GM18907 (cell line): Measurements from ENCODE around the gene MIOS.
"Not testable (repeated sequence)": the region's sequence is repeated elsewhere in the genome, so short reads cannot be mapped to it uniquely, and the experiment has no call there.

ENCODE experiments used
- ATAC-seq: cut with Tn5 transposase; IDR thresholded peaks from one replicate; pipeline ENCODE4 v1.9.1; 2021; ENCODE audit warnings: mild to moderate bottlenecking, moderate library complexity; ENCODE audit not compliant: unreplicated experiment

Gene MIOS

GRCh38 chr7:7554021-7554432 lies 12.7 kb upstream of the MIOS start:
- ATAC-seq, result no peak

DNA sequence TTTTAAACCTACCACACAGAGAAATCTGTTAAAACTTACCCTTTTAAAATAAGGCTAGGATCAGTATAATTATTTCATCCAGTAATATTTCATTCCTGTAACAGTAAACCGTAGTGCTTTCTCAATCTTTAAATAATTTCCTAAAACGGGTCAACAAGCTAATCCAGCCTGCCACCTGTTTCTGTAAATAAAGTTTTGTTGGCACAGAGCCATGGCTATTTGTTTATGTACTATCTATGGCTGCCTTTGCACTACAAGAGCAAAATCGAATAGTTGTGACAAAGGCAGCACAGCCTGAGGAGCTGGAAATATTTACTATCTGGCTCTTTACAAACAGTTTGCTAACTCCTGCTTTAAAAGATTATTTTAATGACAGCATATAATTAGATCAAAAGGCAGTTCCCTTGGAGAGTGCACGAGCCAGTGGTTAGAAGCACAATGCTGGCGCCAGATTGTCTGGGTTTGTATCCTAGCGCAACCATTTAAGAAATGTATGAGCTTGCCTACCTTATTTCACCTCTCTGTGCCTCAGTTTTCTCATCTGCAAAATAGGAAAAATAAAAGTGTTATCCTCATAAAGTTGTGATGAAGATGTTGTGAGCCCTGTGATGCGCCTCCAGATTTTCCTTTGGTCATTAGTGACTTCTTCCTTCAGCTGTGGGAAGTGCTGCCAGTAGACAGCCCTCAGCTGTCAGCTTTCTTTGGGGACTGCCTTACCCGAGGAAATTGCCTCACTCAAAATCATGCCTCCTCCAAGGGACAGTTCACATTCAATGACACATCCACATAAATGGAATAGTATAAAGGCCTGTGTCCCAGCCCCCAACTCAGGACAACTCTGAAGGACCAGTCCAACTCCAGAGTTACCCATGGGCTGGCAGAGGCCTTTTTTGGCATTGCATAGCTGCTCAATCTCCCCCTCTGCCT lies 11.8 kb upstream of the MIOS start:
- no peak for ATAC-seq

DNA sequence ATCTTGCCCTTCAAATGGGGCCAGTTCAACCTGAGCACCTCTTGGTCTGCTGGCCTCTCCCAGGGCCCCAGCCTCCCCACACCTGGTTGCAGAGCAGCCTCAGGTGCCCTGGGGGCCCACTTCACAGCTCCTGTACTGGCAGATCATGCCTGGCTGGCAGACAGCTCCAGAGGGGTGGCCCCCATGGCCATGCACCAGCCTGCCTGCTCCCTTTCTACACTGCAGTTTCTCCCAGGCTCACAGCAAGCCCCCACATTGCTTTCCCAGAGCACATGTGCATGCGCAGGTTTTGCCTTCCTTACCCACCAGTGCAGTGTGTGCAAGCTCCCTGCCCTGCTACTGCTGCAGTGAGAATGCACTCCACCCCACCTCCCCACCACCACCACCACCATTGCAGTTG lies 9.8 kb upstream of the MIOS start:
- ATAC-seq, result no peak

GRCh38 chr7:7557252-7557651 lies 9.4 kb upstream of the MIOS start:
- no peak for ATAC-seq

GRCh38 chr7:7561591-7561990 lies 5.1 kb upstream of the MIOS start:
- ATAC-seq, result not testable (repeated sequence)

DNA sequence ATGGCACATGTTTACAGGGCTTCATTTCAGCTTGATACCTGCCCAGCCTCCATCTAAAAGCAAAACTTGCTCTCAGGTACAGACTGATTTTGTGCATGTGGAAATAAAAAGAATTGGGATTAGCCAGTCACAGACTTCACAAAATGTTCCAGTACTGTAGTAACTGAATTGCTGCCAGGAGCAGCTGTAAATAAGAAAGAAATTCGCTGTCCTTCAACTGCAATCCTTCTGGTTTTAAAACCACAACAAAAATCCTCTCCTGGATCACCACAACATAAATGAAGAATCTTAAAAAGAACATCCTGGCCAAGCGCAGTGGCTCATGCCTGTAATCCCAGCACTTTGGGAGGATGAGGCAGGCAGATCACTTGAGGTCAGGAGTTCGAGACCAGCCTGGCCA lies 3.9 kb upstream of the MIOS start:
- no peak for ATAC-seq

- no peak for ATAC-seq
Observed at GRCh38 chr7:7563269-7563668, 3.4 kb upstream of the MIOS start.

- no peak for ATAC-seq
Observed at GRCh38 chr7:7563813-7564212, 2.9 kb upstream of the MIOS start.

GRCh38 chr7:7564323-7564780 lies 2.3 kb upstream of the MIOS start:
- no peak for ATAC-seq

GRCh38 chr7:7565018-7565680 lies 1.5 kb upstream of the MIOS start:
- no peak for ATAC-seq

DNA sequence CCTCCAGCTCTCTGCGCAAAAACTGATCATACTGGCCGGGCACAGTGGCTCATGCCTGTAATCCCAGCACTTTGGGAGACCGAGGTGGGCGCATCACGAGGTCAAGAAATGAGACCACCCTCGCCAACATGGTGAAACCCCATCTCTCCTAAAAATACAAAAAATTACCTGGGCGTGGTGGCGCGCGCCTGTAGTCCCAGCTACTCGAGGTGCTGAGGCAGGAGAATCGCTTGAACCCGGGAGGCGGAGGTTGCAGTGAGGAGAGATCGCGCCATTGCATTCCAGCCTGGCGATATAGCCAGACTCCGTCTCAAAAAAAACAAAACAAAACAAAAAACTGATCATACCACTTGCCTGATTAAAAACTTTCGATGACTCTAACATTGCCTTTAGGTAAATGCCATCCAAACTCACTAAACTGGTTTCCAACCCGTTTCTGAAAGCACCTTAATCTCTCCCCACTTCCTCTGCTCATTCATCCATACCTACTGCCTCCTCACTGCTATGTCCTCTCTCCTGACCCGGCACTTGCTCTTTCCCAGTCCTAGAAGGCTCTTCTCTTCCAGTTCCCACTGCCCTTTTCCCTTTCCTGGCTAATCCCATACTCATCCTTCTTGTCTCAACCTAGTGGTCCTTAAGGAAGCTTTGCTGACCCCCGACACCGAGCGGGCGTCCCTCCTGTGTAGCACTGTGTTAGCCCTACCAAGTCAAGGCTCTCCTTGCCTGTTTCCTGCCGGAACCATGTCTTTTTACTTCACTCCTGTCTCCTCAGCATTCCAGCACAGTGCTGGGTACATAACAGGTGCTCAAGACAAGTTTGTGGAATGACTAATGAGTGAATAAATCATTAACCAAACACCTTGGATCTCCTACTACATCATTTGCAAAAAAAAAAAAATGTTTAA lies 686 bp upstream of the MIOS start:
- ATAC-seq, result peak; percentile 42

DNA sequence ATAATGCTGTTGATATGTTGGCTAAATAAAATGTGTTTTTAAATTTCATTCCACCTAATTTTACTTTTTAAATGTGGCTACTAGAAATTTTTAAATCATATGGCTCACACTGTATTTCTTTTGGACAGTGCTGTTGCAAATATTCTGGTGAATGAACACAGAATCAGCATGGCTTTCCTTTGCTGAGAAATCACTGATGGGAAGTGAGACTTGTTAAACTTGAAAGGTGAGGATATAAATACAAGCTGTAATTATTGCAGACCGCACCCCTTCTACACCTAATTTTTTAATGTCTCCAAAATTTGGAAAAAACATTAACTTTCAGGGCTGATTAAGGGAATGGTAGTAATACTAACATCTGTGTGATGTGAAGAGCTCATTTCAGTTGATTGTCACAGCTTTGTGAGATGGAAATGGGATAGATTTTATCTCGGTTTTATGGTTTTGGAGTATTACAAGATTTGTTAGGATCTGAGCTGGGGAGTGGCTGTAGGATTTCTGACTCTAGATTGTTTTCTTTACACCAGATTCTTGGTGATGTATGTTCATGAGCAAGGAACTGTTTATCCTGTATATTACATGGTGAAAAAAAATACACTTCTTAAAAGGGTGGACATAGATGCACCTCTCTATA lies 1.3 kb downstream of the MIOS start:
- ATAC-seq, result no peak

DNA sequence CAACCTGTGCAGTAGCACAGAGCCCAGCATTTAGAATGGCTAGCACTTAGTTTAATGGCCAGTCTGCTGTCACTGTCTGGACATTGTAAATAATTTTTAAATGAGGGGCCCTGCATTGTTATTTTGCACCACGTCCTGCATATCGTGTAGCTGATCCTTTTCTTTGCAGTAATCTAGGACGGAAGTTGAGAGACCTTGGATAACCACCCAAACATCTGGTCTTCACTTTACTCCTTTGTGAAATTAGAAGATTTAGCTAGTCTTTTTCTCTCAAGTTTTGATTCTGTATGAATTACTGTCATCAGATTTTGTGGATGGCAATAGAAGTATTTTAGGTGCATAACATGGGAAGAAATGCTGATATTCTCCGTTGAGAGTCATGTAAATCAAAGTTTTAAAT lies 1.9 kb downstream of the MIOS start:
- ATAC-seq, result no peak

DNA sequence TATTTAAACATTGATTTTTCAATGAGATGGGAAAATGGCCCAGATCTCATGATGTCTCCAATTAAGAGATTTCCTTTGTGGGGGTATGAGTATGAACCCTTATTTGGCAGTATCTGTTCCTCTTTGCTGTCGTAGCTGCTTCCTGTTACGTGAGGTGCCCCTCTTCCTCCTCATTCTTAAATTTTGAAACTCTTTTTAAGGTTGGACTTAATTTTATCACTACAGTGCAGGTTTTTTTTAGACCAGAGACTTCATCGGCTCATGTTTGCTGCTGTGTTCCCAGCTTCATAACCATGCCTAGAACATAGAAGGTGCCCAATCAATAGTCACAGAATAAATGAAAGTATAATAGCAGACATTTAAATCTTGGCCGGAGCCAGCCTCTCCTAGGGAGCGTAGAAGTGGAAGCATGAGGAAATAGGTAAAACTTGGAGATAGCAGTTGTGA lies 2.4 kb downstream of the MIOS start:
- ATAC-seq, result peak; percentile 46

DNA sequence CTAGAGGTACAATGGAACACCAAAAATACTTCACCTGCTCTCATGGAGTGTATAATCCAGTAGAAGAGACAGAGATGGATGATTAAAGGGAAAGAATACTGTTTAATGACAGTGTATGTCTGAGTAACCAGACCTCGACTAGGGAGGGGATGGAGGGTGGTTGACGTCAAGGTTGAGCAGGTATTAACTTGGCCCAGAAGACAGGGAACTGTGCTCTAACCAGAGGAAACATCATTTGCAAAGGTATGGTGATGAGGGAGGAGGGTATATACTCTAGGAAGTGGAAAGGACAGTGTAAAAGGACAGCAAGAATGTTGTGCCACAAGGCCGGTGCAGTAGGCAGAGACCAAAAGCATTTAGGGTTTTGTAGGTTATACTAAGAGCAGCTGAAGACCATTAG lies 2.9 kb downstream of the MIOS start:
- peak; percentile 29 for ATAC-seq

- ATAC-seq, result no peak
Observed at GRCh38 chr7:7570584-7570983, 3.9 kb downstream of the MIOS start.

GRCh38 chr7:7573701-7574100 lies 7.0 kb downstream of the MIOS start:
- ATAC-seq, result no peak

DNA sequence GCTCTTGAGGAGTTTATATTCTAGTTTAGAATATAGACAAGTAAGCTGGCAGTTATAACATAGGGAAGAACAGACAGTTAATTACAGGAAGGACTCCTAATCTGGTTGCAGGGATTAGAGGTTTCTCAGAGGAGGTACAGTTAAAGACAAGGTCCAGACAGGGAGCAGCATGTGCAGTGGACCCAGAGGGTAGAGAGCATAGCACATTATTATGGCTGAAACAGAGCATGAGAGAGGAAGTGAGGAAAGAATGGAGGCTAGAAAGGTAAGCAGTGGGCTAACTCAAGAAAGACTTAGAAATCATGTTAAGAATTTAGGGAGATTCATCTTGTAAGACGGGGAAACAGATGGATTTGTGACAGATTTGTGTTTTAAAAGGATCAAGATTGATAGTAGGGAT lies 9.7 kb downstream of the MIOS start:
- ATAC-seq, result no peak

GRCh38 chr7:7577888-7578287 lies 11.2 kb downstream of the MIOS start:
- no peak for ATAC-seq

DNA sequence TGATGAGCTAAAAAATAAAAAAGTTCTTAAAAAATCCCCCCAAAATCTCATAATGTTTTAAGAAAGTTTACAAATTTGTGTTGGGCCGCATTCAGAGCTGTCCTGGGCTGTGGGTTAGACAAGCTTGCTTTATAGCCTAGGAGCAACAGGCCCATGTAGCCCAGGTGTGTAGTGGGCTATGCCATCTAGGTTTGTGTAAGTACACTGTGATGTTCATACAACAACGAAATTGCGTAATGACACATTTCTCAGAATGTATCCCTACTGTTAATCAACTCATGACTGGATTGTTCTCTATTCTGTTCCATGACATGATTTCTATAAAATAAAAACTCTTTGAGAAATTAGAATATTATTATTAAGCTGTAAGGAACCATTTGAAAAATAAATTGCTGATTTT lies 13.0 kb downstream of the MIOS start:
- no peak for ATAC-seq
